ENCODE measurements around the gene FUT7.
"Not testable (repeated sequence)": the region's sequence is repeated elsewhere in the genome, so short reads cannot be mapped to it uniquely, and the experiment has no call there.

Gene FUT7

GRCh38 chr9:137069508-137070091, 37.7 kb upstream of the FUT7 start:
- DNase-seq (ENCODE audit: low spot score in 2 of 2), result no peak
- ATAC-seq, result peak; percentile 6
- Mint-ChIP-seq H3K9me3 (no peaks in the 10 kb centered on the region), H3K4me1 (peaks cover 24% of the 10 kb centered on the region), H3K36me3 (peaks cover 12% of the 10 kb centered on the region), H3K27ac (no peak overlapping the region), H3K4me3 (peak overlapping the region; percentile 82)

GRCh38 chr9:137068539-137069507, 36.9 kb upstream of the FUT7 start:
- no peaks in the 10 kb centered on the region for H3K9me3 Mint-ChIP-seq

DNA sequence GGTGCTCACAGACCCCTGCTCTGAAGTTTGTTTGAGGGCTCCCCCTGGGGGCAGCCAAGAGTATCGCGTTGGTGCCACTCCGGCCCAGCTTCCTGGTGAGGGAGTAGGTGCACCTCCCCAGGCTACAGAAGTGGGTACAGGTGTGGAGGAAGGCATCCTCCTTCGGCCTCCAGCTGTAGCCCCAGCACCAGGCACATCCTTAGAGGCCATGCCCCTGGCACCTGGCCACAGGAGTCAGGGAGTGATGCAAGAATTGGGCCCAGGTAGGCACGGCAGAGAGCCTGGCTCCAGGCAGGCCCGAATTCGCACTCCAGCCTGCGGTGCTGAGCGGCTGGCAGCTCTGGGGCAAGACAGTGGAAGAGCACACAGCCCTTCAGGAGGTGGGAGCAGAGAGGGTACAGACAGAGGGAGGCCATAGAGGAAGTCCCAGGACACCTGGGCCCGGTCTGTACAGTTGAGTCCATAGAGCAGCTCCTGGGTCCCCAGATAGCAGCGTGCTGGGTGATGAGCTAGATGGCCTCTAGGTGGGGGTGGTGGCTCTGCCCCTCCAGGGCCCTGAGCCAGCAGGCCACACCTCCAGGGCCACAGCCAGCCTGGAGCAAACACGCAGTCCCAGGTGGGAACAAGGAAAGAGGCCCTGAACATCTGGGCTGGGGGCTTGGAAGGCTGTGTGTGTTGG, 36.1 kb upstream of the FUT7 start:
- Mint-ChIP-seq H3K9me3 (no peaks in the 10 kb centered on the region), H3K4me3 (peak overlapping the region; percentile 82), H3K27ac (peak overlapping the region; percentile 81), H3K4me1 (peaks cover 30% of the 10 kb centered on the region), H3K36me3 (peaks cover 12% of the 10 kb centered on the region)
- peak; percentile 83 to 91 for DNase-seq (ENCODE audit: low spot score in 2 of 2)
- peak; percentile 67 for ATAC-seq

More at GRCh38 chr9:137068539-137069507, 36.9 kb upstream of the FUT7 start:
- ATAC-seq (no peak), DNase-seq (ENCODE audit: low spot score in 2 of 2) (no peak)
- Mint-ChIP-seq H3K36me3 (peaks cover 12% of the 10 kb centered on the region), H3K4me3 (peak overlapping the region; percentile 82), H3K4me1 (peaks cover 29% of the 10 kb centered on the region), H3K27ac (no peak overlapping the region)

DNA sequence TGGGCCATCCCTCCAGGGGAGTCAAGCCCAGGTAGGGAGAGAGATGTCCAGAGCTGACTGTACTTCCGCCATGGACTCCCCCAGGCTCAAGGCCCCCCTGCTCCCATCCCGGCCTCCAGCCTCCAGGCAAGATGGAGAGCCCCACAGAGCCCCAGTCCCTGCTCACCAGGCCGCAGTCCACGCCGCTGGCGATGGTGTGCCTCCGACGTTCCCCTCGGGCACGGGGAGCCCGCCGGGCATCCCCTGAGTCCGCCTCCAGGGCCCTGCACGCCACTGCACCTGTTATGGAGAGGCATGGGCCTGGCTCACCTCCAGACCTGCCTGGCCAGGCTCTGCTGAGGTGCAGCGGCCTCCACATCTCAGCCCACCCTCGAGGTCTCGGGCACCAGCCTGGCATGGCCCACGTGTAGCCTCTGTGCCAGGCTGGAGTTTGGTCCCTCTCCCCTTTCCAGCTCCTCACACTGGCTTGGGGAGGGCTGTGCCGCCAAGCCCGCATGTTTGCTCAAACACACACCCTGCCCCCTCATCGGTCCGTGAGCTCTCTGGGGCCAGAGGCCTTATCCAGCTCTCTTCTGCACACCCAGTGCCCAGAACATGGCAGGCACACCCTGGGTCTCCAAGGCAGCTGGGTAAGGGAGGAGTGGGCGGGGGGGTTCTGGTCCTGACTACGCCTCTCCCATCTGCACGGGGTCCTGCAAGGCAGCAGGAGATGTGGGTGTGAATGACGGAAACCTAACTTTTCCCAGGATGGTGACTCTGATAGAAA, 34.4 kb upstream of the FUT7 start:
- no peak overlapping the region for H3K4me3 Mint-ChIP-seq
- peaks cover 10% of the 10 kb centered on the region for H3K36me3 Mint-ChIP-seq
- peaks cover 20% of the 10 kb centered on the region for H3K4me1 Mint-ChIP-seq
- H3K9me3 Mint-ChIP-seq, result no peaks in the 10 kb centered on the region
- DNase-seq (ENCODE audit: low spot score in 2 of 2) (no peak), ATAC-seq (no peak)
- H3K27ac Mint-ChIP-seq, result no peak overlapping the region

- no peak for DNase-seq (ENCODE audit: low spot score in 2 of 2)
- H3K27ac Mint-ChIP-seq, result no peak overlapping the region
- no peak overlapping the region for H3K4me3 Mint-ChIP-seq
- H3K9me3 Mint-ChIP-seq, result no peaks in the 10 kb centered on the region
- no peak for ATAC-seq
- H3K4me1 Mint-ChIP-seq, result peaks cover 13% of the 10 kb centered on the region
- H3K36me3 Mint-ChIP-seq, result peaks cover 3% of the 10 kb centered on the region
Measured at GRCh38 chr9:137065336-137065967, 33.6 kb upstream of the FUT7 start.

DNA sequence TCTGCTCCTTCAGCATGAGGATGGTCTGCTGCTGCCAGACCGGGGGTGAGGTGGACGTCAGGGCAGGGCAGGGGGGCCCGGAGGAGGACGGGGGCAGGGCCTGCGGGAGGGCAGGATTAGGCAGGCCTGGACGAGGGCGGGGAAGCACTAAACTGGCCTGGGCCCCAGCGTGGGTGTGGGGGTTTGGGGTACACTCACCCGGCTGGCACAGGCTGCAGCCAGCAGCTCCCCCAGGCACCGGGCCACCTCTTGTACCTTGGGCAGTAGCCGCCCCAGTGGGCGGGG, 32.9 kb upstream of the FUT7 start:
- H3K36me3 Mint-ChIP-seq, result no peaks in the 10 kb centered on the region
- ATAC-seq, result no peak

DNA sequence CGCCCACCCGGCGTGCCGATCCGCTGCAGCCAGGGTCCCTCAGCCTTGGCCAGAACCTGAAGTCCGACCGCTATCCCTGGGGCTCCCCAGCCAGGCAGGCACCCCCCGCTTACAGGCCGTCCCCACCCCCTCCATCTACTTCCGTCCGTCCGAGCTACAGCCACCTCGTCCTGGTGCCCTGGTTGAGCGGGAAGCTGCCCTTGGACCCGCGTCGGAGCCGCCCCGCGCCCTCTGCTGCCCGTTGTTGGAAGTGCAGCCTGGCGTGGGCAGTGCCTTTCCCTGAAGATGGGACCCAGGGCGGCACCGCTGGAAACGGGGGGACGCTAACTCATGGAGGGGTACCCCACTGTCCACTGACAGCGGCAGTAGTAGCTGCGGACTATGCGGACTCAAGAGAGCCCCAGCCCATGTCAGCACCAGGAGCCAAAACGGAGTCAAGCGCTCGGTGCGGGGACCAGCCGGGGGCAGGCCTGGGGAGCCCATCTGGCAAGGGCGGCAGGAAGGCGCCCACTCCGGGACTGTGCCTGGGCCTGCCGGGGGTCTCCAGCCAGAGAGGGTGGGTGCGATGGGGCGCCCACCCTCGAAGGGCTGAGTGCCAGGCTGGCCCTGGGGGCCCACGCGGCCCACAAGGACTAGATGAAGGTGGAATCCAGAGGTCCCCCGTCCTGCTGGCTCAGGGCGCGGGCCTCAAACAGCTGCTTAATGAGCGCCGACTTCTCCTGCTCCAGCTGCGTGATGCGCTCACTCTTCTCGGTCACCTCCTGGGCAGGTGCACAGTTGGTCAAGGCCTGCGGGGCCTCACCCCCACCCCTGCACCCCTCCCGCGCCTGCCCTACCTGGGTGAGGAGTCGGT, 32.4 kb upstream of the FUT7 start:
- no peaks in the 10 kb centered on the region for H3K9me3 Mint-ChIP-seq
- DNase-seq (ENCODE audit: low spot score in 2 of 2) (peak; percentile 67 to 86), ATAC-seq (peak; percentile 27)
- no peak overlapping the region for H3K4me3 Mint-ChIP-seq
- no peak overlapping the region for H3K27ac Mint-ChIP-seq
- no peaks in the 10 kb centered on the region for H3K36me3 Mint-ChIP-seq
- peaks cover 13% of the 10 kb centered on the region for H3K4me1 Mint-ChIP-seq

More for the DNA sequence above, 32.9 kb upstream of the FUT7 start:
- DNase-seq (ENCODE audit: low spot score in 2 of 2), result no peak
- no peak overlapping the region for H3K27ac Mint-ChIP-seq
- H3K4me3 Mint-ChIP-seq, result no peak overlapping the region
- no peaks in the 10 kb centered on the region for H3K9me3 Mint-ChIP-seq
- H3K4me1 Mint-ChIP-seq, result peaks cover 13% of the 10 kb centered on the region

- DNase-seq (ENCODE audit: low spot score in 2 of 2) (no peak), ATAC-seq (no peak)
- Mint-ChIP-seq H3K4me3 (no peak overlapping the region), H3K4me1 (peaks cover 13% of the 10 kb centered on the region), H3K27ac (no peak overlapping the region), H3K36me3 (no peaks in the 10 kb centered on the region), H3K9me3 (no peaks in the 10 kb centered on the region)
Measured at GRCh38 chr9:137063311-137064026, 31.6 kb upstream of the FUT7 start.

DNA sequence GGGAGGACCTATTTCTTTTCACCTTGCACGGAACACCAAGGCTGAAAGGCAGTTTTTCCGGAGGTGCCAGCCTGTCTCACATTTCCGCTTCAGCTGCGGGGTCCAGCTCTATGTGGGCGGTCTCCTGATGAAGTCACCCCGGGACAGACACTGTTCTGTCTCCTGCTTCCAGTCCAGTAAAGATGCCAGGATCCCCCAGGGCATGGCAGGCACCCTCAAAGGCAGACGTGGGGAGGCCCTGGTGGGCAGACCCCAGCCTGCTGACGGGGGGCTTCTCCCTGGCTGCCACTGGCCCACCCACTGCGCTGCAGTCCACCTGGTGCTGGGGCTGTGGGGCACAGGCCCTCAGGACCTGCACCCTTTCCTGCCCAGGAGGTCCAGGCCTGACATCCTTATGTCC, 30.9 kb upstream of the FUT7 start:
- not testable (repeated sequence) for DNase-seq (ENCODE audit: low spot score in 2 of 2); ATAC-seq; H3K9me3 Mint-ChIP-seq; H3K27ac Mint-ChIP-seq; H3K4me3 Mint-ChIP-seq; H3K4me1 Mint-ChIP-seq; H3K36me3 Mint-ChIP-seq

DNA sequence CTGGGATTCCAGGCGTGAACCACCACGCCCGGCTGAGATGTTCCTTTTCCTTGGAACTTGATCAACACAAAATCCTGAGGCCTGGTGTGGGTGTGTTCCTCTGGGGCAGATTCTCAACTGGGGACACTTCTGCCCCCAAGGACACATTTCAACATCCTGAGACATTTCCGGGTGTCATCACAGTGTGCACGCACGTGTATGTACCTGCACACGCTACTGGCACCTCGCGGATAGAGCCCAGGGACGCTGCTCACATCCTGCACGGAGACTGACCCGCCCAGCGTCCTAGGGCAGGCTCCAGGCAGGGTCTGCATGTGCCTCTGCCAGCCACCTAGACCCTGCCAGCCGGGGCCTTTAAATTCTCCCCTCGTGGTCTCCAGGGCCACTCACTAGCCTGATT, 30.5 kb upstream of the FUT7 start:
- Mint-ChIP-seq H3K36me3 (no peaks in the 10 kb centered on the region), H3K9me3 (no peaks in the 10 kb centered on the region), H3K4me3 (no peak overlapping the region), H3K27ac (no peak overlapping the region), H3K4me1 (peaks cover 6% of the 10 kb centered on the region)
- ATAC-seq (no peak), DNase-seq (ENCODE audit: low spot score in 2 of 2) (no peak)

GRCh38 chr9:137058521-137059234, 26.8 kb upstream of the FUT7 start:
- no peaks in the 10 kb centered on the region for H3K9me3 Mint-ChIP-seq
- DNase-seq (ENCODE audit: low spot score in 2 of 2) (no peak), ATAC-seq (no peak)
- H3K27ac Mint-ChIP-seq, result no peak overlapping the region
- no peak overlapping the region for H3K4me3 Mint-ChIP-seq
- no peaks in the 10 kb centered on the region for H3K36me3 Mint-ChIP-seq
- no peaks in the 10 kb centered on the region for H3K4me1 Mint-ChIP-seq

GRCh38 chr9:137057545-137057944, 25.7 kb upstream of the FUT7 start:
- ATAC-seq, result no peak

GRCh38 chr9:137056739-137057415, 25.0 kb upstream of the FUT7 start:
- Mint-ChIP-seq H3K4me3 (no peak overlapping the region), H3K27ac (no peak overlapping the region), H3K4me1 (no peaks in the 10 kb centered on the region), H3K9me3 (no peaks in the 10 kb centered on the region), H3K36me3 (no peaks in the 10 kb centered on the region)
- DNase-seq (ENCODE audit: low spot score in 2 of 2) (no peak), ATAC-seq (no peak)

More at GRCh38 chr9:137057545-137057944, 25.7 kb upstream of the FUT7 start:
- Mint-ChIP-seq H3K9me3 (no peaks in the 10 kb centered on the region), H3K4me1 (no peaks in the 10 kb centered on the region), H3K4me3 (no peak overlapping the region), H3K36me3 (no peaks in the 10 kb centered on the region), H3K27ac (no peak overlapping the region)
- DNase-seq (ENCODE audit: low spot score in 2 of 2), result no peak
